SK-N-SH treated with all-trans-retinoic acid at 6 μM for 48 hours (cell line): ENCODE measurements around the gene SH3PXD2A.

Experiments
- ATAC-seq: fragments of 200-7000 bp; cut with Tn5 transposase; 3 replicates; pipeline ENCODE4 v1.9.1; 2020; ENCODE audit warnings: mild to moderate bottlenecking, moderate library complexity
- ARNTL ChIP-seq: fragments of 450-650 bp; formaldehyde crosslinking; IDR thresholded peaks from 2 replicates; pipeline ENCODE4 v1.5.0; 2020; ENCODE audit warnings: low read depth, mild to moderate bottlenecking, moderate library complexity, borderline replicate concordance
- BACH2 ChIP-seq: fragments of 250-450 bp; sonication (Bioruptor Pico); IDR thresholded peaks from 2 replicates; pipeline ENCODE4 v1.9.0; 2021; ENCODE audit warnings: mild to moderate bottlenecking, borderline replicate concordance
- CSRNP3 ChIP-seq: fragments of 250-450 bp; sonication (Bioruptor Pico); IDR thresholded peaks from 2 replicates; pipeline ENCODE4 v1.5.1; 2021; ENCODE audit warnings: mild to moderate bottlenecking, moderate library complexity
- GLIS3 ChIP-seq: fragments of 250-450 bp; sonication (Bioruptor Pico); IDR thresholded peaks from 2 replicates; pipeline ENCODE4 v1.5.0; 2020; ENCODE audit warnings: mild to moderate bottlenecking, moderate library complexity
- ISL1 ChIP-seq: fragments of 250-450 bp; sonication (Bioruptor Pico); IDR thresholded peaks from 2 replicates; pipeline ENCODE4 v2.1.2; 2022; ENCODE audit warnings: mild to moderate bottlenecking, moderate library complexity
- PATZ1 ChIP-seq: fragments of 250-450 bp; sonication (Bioruptor Pico); IDR thresholded peaks from 2 replicates; pipeline ENCODE4 v1.8.0; 2020; ENCODE audit warnings: mild to moderate bottlenecking, moderate library complexity, borderline replicate concordance
- POU6F1 ChIP-seq: fragments of 250-450 bp; sonication (Bioruptor Pico); IDR thresholded peaks from 2 replicates; pipeline ENCODE4 v1.8.0; 2021; ENCODE audit warnings: low read depth, mild to moderate bottlenecking, moderate library complexity, borderline replicate concordance
- PPARA ChIP-seq: fragments of 250-450 bp; sonication (Bioruptor Pico); IDR thresholded peaks from 2 replicates; pipeline ENCODE4 v1.5.0; 2020; ENCODE audit warnings: mild to moderate bottlenecking, borderline replicate concordance
- RARB ChIP-seq: fragments of 250-450 bp; sonication (Bioruptor Pico); IDR thresholded peaks from 2 replicates; pipeline ENCODE4 v1.8.0; 2021; ENCODE audit warnings: mild to moderate bottlenecking, moderate library complexity
- SNAI2 ChIP-seq: fragments of 250-450 bp; sonication (Bioruptor Pico); IDR thresholded peaks from 2 replicates; pipeline ENCODE4 v1.5.0; 2020; ENCODE audit warnings: mild to moderate bottlenecking, moderate library complexity
- TCF4 ChIP-seq: fragments of 250-450 bp; sonication (Bioruptor Pico); IDR thresholded peaks from 2 replicates; pipeline ENCODE4 v1.8.0; 2021; ENCODE audit warnings: mild to moderate bottlenecking, moderate library complexity, borderline replicate concordance
- TOX ChIP-seq: fragments of 250-450 bp; sonication (Bioruptor Pico); IDR thresholded peaks from 2 replicates; pipeline ENCODE4 v1.8.0; 2021; ENCODE audit warnings: mild to moderate bottlenecking, moderate library complexity, borderline replicate concordance
- TSHZ2 ChIP-seq: fragments of 250-450 bp; sonication (Bioruptor Pico); IDR thresholded peaks from 2 replicates; pipeline ENCODE4 v1.5.0; 2020; ENCODE audit warnings: mild to moderate bottlenecking, moderate library complexity
- ZC3H10 ChIP-seq: fragments of 250-450 bp; sonication (Bioruptor Pico); IDR thresholded peaks from 2 replicates; pipeline ENCODE4 v1.5.1; 2021; ENCODE audit warnings: mild to moderate bottlenecking, moderate library complexity
- ZFP3 ChIP-seq: fragments of 250-450 bp; sonication (Bioruptor Pico); IDR thresholded peaks from 2 replicates; pipeline ENCODE4 v1.5.0; 2020; ENCODE audit warnings: mild to moderate bottlenecking, moderate library complexity
- ZFP30 ChIP-seq: fragments of 450-650 bp; formaldehyde crosslinking; IDR thresholded peaks from 2 replicates; pipeline ENCODE4 v1.5.0; 2022; ENCODE audit warnings: mild to moderate bottlenecking, moderate library complexity
- ZNF565 ChIP-seq: fragments of 450-650 bp; formaldehyde crosslinking; conservative IDR thresholded peaks from 2 replicates; pipeline ENCODE4 v1.5.0; 2020; ENCODE audit warnings: low read depth, mild to moderate bottlenecking, moderate library complexity
- ZNF70 ChIP-seq: fragments of 450-650 bp; formaldehyde crosslinking; IDR thresholded peaks from 2 replicates; pipeline ENCODE4 v1.5.0; 2020; ENCODE audit warnings: mild to moderate bottlenecking, moderate library complexity
- ZNF8 ChIP-seq: fragments of 450-650 bp; formaldehyde crosslinking; IDR thresholded peaks from 2 replicates; pipeline ENCODE4 v1.5.0; 2020; ENCODE audit warnings: mild to moderate bottlenecking, moderate library complexity

The SH3PXD2A gene

GRCh38 chr10:103638948-103639347 lies 216.4 kb downstream of the SH3PXD2A start:
- no peak for ATAC-seq

GRCh38 chr10:103637927-103638557 lies 217.3 kb downstream of the SH3PXD2A start:
- ATAC-seq = no peak; the same call in 2 of the 3 replicates
- no peak for TF ChIP-seq TSHZ2 (CRISPR knock-in tag)
- TF ChIP-seq TOX (CRISPR knock-in tag) = no peak
- no peak for TF ChIP-seq ZNF565 (CRISPR knock-in tag)
- no peak for TF ChIP-seq CSRNP3 (CRISPR knock-in tag)
- TF ChIP-seq ZC3H10 = no peak
- no peak for TF ChIP-seq ZNF70 (CRISPR knock-in tag)
- no peak for TF ChIP-seq GLIS3 (CRISPR knock-in tag)
- TF ChIP-seq RARB = no peak

More at GRCh38 chr10:103638948-103639347, 216.4 kb downstream of the SH3PXD2A start:
- TF ChIP-seq POU6F1 = no peak
- TF ChIP-seq RARB = no peak
- no peak for TF ChIP-seq GLIS3 (CRISPR knock-in tag)
- no peak for TF ChIP-seq TOX (CRISPR knock-in tag)
- no peak for TF ChIP-seq ARNTL (CRISPR knock-in tag)
- no peak for TF ChIP-seq BACH2 (CRISPR knock-in tag)
- no peak for TF ChIP-seq ZFP30 (CRISPR knock-in tag)
- no peak for TF ChIP-seq ZNF70 (CRISPR knock-in tag)
- no peak for TF ChIP-seq SNAI2 (CRISPR knock-in tag)
- TF ChIP-seq PPARA = no peak
- TF ChIP-seq PATZ1 (CRISPR knock-in tag) = no peak
- TF ChIP-seq TCF4 (CRISPR knock-in tag) = no peak

GRCh38 chr10:103637011-103637410 lies 218.4 kb downstream of the SH3PXD2A start:
- TF ChIP-seq PPARA (no peak), GLIS3 (CRISPR knock-in tag) (no peak), ZFP3 (CRISPR knock-in tag) (no peak), ISL1 (CRISPR knock-in tag) (no peak), POU6F1 (no peak), BACH2 (CRISPR knock-in tag) (no peak)
- no peak for ATAC-seq

- no peak for ATAC-seq
- TF ChIP-seq ZC3H10 = no peak
- no peak for TF ChIP-seq TOX (CRISPR knock-in tag)
- TF ChIP-seq CSRNP3 (CRISPR knock-in tag) = no peak
- no peak for TF ChIP-seq RARB
- no peak for TF ChIP-seq PPARA
- TF ChIP-seq ZNF8 (CRISPR knock-in tag) = no peak
- TF ChIP-seq, all 23 proteins: peak for 0
Measured at GRCh38 chr10:103636492-103636891, 218.9 kb downstream of the SH3PXD2A start.
